Stimulated activated effector memory CD8-positive, alpha-beta T cell treated with anti-CD3 and anti-CD28 coated beads, Interleukin-12 subunit alpha, Interleukin-12 subunit beta, amount 100 ng/mL, for 72 hours (primary cell): ENCODE results near the gene MED23.
A peak's percentile ranks its signal among the peaks of the same experiment; 100 is the strongest.

Experiments
- ATAC-seq: fragments of 150-1000 bp; cut with Tn5 transposase; 2 replicates; pipeline ENCODE4 v1.10.0; 2021
- DNase-seq, 2 donors: peaks; one replicate each; pipeline ENCODE4 v3.0.0; 2021 to 2022; ENCODE audit warnings: low spot score in 2 of 2
- H3K27ac Mint-ChIP-seq: one replicate; pipeline ENCODE4 v1.8.0; 2022; ENCODE audit warnings: mild to moderate bottlenecking, mixed read lengths
- H3K36me3 Mint-ChIP-seq: one replicate; pipeline ENCODE4 v1.8.0; 2022; ENCODE audit warnings: mild to moderate bottlenecking, mixed read lengths
- H3K4me1 Mint-ChIP-seq: one replicate; pipeline ENCODE4 v1.8.0; 2022; ENCODE audit warnings: mixed read lengths
- H3K4me3 Mint-ChIP-seq: one replicate; pipeline ENCODE4 v1.8.0; 2022; ENCODE audit warnings: mild to moderate bottlenecking, mixed read lengths
- H3K9me3 Mint-ChIP-seq: one replicate; pipeline ENCODE4 v1.8.0; 2022; ENCODE audit warnings: mixed read lengths

Gene MED23

DNA sequence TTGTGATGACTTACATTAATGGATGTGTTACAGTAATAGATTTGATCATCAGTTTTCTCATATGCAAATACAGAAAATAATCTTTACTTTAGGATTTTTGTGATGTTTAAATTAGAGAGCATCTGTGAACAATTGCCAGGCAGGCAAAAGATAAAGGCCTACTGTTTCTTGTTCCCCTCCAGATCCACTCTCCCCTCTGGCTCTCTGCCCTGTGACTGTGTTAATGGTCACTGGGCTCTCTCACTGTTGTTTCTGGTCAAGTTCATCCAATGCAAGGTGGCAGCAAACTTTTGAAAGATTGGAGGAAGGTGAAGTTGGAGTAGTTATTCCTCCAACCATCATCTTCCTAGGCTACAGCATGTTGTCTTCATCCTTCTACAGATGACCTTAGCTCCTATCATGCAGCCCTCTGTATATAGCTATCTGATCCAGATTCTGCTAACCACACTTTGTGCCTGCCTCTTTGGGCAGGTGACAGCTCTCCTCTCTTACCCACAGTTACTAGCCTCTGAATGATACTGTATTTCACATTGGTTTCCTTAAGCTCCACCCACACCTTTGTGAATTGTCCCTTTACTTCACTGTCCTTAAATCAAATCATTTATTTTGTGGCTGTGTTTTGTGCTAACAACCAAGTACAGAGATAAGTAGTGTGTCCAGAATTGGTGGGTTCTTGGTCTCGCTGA, 103.9 kb downstream of the MED23 start:
- H3K4me3 Mint-ChIP-seq = peak overlapping the region; percentile 30
- DNase-seq (no peak), ATAC-seq (peak; percentile 67)
- no peaks in the 10 kb centered on the region for H3K36me3 Mint-ChIP-seq
- no peak overlapping the region for H3K27ac Mint-ChIP-seq
- peaks cover 16% of the 10 kb centered on the region for H3K4me1 Mint-ChIP-seq
- no peaks in the 10 kb centered on the region for H3K9me3 Mint-ChIP-seq
